Activated effector memory CD4-positive, alpha-beta T cell treated with anti-CD3 and anti-CD28 coated beads, Interleukin-2, amount 50 U/mL, for 16 hours (primary cell): ENCODE measurements around the gene PKP2.

ENCODE experiments used
- DNase-seq: peaks from one replicate; pipeline ENCODE4 v3.0.0-alpha.2; 2020

Gene PKP2

DNA sequence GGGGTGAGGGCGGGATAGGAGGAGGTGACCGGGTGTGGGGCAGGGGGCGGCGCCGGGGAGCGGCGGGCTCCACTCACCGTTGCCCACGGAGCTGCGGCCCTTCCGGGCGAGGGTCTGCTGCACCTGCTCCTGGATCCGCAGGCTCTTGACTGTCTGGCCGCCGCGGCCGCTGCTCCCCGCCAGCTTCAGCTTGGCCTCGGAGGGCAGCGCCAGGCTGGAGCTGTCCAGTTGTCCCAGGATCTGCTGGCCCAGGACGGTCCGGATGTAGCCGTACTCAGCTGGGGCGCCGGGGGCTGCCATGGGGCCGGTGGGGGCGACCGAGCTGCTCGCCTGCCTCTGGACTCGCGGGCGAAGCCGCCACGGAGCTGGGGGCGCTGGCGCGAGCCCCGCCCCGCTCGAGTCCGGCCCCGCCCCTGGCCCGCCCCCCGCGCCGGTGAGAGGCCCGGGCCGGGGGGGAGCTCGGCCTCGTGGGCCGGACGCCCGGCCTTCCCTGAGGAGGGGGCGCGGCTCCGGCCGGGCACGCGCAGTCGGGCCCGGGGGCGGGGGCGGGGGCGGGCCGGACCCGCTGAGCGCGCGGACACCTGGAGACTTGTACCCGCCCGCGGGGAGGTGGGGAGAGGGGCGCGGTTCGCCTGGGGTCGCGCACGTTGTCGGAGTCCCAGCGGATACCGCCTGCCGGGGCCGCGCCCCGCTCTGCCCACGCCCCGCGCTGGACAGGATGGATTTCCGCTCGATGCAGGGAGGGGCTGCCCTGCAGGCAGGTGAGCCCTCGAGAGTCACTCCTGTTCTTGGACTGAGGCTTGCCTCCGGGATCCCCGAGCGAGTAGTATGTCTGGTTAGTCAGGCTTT lies at the start of gene PKP2:
Gene PKP2 (minus strand): TSS at position 346 of the 849 bp plus-strand sequence. CDS start 46 bp downstream, at position 300.
- no peak for DNase-seq

DNA sequence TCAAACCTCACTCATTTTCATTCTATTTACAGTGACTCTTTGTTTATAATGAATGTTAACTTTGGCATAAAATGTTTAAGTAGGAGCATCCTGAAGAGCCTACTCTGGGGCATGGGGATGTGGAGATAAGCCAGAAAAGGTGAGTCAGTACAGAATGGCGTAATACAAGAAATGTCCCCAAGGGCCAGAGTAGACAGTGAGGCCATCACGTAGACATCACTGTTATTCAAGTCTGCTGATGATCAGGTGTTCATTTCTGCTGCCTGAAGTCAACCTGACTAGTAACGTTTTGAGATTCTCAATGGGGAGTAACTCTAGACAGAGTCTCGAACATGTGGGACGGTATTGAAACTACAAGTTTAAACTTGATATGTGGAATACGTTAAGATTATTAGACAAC lies 47.6 kb upstream of the PKP2 start:
- DNase-seq: no peak

DNA sequence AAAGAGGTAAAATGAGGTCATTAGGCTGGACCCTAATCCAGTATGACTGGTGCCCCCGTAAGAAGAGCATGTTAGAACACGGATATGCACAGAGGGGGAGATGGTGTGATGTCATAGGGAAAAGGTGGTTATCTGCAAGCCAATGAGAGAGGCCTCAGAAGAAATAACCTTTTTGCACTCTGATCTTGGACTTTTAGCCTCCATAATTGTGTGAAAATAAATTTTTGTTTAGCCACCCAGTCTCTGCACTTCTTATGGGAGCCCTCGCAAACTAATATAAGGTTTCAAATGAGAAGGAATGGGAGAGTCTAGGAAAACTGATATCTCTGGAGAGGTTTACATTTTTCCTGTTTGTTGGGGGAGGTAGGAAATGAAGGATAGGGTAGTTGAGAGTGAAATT lies 43.2 kb upstream of the PKP2 start:
- no peak for DNase-seq

DNA sequence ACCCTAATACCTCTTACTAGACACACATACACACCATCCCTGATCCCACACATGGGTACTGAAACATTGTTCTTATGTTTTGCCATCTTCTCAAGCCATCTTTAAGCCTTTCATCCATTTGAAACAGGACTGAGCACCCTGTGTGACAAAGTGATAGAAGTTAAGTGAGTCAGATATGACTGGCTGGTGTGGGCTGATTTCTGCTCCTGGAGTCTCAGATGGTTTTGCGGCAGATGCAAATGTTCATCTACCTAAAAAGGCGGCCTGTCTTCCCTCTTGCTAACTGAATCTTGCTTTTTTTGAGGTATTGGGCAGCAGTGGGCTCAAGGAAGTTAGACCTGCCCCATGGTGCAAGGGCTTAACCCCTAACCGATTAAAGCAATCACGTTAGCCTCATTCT lies 30.4 kb upstream of the PKP2 start:
- no peak for DNase-seq

DNA sequence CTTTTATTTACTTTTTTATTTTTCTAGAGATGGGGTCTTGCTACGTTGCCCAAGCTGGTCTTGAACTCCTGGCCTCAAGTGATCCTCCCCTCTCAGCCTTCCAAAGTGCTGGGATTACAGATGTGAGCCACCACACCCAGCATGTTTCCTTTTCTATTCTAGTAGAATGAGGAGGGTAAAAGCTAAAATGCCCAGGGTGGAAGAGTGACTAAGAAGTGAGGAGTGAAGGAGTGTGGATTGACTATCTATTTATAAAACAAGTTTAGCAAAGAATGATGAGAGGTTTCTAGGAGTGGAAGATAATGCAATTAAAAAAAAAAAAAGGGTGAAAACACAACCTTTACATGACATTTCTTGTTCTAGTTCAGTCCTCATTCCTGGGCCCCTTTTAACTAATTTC lies 29.8 kb upstream of the PKP2 start:
- DNase-seq: no peak

DNA sequence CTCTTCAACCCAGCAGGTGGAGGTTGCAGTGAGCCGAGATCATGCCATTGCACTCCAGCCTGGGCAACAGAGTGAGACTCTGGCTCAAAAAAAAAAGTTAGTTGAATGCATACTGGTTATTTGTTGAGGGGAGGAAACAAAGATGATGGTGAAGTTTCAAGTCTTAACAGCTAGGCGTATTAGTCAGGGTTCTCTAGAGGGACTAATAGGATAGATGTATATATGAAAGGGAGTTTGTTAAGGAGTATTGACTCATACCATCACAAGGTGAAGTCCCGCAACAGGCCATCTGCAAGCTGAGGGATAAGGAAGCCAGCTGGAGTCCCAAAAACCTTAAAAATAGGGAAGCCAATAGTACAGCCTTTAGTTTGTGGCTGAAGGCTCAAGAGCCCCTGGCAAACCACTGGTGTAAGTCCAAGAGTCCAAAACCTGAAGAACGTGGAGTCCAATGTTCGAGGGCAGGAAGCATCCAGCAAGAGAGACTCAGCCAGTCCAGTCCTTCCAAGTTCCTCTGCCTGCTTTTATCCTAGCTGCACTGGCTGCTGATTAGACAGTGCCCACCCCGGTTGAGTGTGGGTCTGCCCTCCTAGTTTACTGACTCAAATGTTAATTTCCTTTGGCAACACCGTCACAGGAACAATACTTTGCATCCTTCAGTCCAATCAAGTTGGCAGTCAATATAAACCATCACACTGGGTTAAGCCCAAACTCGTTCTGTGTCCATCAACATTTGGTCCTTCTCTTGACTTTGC lies 26.1 kb upstream of the PKP2 start:
- DNase-seq: no peak

DNA sequence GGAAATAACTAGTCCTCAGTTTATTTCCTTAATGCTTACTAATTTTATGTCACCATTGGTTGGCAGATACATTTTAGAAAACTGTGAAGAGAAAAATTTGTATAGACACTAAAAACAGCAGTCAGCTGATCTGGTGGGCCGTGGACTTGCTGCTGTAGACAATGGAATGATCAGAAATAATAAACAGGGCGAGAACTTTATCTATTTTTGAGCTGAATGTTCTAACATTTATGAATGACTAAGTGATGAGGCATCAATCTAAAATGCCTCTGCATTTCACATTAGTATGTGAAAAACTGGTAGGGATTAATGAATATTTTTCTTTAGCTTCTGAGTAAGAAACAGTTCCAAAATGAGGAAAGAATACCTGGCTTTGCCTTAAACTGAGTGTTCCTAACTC lies 24.8 kb upstream of the PKP2 start:
- DNase-seq: no peak

DNA sequence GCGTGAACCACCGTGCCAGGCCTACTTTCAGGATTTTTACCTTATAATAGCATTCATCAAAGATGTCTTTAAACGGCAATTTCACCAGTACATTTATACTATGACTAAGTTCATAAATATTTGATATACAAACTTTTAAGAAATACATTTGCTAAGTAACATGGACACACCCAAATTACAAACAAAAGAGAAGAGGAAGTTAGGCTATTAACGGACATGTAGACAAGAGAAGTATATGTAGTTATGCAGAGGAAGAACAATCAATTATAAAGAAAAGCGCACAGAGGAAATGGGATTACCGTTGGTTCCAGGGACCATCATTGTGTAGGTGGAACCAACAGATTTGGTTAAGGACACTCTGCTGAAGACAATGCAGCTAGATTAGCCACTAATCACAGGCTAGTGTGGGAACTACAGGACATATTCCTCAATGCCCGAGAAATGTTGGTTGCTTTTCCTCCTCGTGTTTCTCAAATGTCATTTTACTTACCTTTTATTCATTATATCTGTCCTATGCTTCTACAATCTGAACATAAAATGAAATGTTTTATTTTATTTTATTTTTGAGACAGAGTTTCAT lies 24.0 kb upstream of the PKP2 start:
- no peak for DNase-seq

DNA sequence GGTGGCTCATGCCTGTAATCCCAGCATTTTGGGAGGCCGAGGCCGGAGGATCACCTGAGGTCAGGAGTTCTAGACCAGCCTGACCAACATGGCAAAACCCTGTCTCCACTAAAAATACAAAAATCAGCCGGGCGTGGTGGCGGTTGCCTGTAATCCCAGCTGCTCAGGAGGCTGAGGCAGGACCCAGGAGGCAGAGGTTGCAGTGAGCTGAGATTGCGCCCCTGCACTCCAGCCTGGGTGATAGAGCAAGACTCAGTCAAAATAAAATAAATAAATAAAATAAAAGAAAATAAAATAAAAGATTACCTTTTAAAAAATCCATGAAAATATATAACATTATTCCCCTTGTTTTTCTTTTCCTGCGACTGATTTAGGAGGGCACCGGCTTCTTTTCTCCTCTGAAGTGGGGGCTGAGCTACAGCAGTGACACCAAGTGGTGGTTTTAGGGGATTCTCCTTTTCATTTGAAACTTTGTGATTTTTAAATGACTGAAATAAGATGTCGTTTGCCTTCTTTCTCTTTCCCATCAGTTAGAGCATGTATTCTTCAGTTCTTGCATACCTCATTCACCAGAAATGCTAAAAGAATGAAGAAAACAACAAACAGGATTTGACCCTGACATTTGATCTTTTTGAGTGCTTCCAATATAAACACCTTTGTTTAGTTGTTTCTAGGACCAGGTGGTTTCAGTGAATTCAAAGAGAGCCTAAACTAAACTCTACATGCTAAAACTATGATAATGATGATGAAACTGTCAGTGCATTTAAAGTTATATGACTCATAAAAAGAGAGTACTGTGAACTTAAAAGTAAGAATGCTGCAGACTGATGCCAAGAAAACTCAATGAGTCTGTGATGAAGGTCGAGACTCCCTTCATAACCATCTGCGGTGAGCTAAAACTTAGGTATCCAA lies 22.6 kb upstream of the PKP2 start:
- DNase-seq: no peak

DNA sequence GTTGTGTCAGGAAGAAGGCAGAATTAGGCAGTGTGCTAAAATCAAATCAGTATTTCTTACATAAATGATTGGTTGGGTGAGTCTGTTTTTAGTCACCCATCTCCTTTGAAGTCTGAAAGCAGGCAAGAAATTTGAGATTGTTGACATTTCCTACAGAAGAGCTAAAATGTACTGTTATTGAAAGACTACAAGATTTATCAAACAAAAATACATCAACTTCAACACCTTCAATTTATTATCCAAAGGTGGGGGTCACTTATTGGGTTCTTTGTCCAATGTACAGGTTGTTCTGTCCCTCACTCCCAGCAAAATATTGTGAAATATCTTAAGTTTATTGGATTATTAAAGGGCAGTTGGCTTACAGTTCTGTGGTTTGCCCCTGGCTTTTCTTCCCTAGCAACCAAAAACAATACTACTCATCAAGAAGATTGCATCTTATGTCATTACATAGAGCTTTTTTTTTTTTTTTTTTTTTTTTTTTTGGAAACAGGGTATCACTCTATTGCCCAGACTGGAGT lies 20.6 kb upstream of the PKP2 start:
- DNase-seq: no peak

DNA sequence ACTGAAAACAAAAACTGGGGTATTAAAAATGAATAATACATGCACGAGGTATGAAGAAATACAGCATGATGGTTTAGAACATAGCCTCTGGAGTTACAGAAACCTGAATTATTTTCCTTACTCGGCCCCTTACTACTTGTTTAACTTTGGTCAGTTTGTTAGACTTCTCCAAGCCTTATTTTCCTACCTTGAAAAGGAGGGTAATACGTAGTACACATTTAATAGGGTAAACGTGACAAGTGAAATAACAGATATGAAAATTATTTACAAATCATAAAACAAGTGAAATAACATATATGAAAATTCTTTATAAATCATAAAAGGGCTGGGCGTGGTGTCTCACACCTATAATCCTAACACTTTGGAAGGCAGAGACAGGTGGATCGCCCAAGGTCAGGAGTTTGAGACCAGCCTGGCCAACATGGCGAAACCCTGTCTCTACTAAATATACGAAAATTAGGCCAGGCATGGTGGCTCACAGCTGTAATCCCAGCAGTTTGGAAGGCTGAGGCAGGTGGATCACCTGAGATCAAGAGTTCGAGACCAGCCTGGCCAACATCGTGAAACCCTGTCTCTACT lies 11.4 kb upstream of the PKP2 start:
- no peak for DNase-seq

DNA sequence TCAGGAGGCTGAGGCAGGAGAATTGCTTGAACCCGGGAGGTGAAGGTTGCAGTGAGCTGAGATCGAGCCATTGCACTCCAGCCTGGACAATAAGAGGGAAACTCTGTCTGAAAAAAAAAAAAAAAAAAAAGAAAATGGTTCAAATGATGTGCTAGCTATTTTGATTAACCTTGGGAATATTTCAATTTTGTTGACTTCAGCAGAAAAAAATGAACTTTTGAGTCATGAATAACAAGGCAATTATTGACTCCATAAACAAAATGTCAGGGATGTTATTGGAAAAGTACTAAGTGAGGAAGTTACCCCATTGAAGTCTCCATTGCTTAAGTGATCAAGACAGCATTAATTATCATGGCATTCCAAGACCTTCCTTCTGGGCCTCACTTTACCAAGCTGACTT lies 10.6 kb upstream of the PKP2 start:
- no peak for DNase-seq

DNA sequence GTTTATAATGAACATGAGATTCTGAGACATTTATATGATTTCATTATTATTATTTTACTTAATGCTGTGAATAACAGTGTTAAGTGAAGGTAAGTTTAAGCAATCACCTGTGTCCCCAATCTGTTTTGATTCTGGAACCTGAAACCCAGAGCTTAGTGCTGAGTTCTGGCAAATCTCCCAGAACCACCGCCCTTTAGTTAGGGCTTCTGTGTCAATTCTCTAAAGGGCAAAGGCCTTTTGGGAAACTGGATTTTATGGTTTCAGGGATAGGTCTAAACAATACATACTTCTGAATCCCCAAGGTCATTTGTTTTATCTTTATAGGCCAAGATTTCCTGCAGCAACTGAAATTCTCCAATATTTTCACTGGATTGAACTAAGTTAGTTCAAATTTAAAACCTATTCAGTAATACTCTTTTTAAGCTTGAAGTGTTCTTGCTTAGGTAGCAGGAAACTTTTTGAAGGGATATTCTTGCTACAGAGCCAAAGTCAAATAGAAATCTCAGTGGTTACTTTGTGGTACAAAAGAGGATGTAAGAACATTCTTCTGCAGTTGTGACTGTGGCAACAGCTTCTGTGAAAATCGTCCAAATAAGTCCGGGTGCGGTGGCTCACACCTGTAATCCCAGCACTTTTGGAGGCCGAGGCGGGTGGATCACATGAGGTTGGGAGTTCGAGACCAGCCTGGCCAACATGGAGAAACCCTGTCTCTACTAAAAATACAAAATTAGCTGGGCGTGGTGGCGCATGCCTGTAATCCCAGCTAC lies 10.0 kb upstream of the PKP2 start:
- no peak for DNase-seq

DNA sequence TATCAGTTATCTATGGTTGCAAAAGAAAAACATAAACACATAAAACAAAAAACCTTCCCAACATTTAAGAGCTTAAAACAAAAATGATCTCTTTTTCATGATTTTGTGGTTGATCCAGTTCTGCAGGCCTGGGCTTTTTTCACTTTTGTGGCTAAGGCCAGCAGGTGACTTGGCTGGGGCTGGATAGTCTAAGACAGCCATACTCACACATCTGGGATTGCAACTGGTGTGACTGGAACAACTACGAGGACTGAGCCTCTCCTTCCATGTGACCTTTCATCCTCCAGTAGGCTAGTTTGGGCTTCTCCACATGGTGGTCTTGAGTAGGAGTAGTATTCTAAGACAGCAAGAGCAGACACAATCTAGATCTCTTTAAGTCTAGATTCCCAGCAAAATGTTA lies 7.2 kb upstream of the PKP2 start:
- DNase-seq: no peak

DNA sequence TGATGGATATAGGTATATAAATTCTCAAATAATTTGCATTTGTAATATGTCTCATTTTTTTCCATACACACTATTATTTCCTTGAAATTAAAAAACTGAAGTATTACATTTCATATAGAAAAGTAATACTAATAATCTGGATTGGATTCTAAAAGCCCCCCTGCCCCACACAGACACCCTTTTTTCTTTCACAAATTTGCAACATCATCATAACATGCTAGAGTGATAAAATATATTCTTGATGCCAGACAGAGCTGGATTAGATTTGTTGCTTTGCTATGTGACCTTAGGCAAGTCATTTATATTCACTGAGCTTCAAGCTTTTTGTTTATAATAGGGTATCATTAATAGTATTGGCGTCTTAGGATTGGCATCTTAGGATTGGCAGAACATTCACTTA lies 6.7 kb upstream of the PKP2 start:
- DNase-seq: no peak

DNA sequence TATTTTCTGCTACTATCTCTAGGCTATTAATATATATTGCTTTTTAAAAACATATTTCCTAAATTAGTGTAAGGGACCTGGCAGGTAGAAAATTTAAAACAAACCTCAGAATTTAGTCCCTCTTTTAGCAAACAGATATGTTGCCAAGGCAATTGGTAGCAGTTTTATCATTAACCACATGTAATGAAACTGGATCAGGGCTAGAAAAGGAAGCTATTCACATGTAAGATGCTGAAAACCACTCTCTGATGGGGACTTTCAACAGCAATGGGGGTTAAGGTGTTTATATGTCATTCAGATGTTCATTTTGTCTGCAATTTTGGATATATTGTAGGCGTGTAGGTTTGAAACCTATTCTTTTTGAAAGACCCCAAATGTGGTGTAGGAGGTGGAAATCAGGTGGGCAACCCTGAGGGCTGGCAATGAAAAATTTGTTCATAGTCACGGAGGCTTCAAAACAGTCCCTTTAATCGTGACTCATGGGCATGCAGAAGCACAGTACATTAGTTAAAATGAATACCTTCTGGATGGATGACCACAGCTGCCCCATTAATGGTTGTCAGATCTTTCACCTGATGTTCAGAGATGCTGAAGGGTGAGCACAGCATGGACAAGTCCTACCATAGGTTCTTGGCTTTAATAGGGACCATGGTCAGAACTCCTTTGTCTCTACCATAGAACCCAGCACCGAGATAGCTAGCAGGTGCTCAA lies 5.9 kb upstream of the PKP2 start:
- DNase-seq: no peak

DNA sequence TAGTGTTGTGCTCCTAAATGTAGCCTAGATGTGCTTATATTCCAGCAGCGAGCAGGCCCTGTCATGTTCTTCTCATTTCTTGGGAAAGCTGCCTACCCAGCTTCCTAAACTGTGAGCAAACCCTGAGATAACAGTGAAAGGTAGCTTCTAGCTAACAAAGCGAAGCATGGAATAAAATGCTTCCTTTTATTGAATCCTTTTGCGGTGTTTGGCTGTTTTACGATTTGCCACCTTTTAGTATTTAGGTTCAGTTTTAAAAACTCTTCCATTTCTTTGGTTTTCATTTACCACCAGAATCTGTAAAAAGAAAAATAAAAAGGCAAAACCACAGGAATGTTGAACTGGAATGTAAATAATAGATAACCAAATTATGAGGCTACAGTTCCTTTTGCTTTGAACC lies 5.0 kb upstream of the PKP2 start:
- no peak for DNase-seq

DNA sequence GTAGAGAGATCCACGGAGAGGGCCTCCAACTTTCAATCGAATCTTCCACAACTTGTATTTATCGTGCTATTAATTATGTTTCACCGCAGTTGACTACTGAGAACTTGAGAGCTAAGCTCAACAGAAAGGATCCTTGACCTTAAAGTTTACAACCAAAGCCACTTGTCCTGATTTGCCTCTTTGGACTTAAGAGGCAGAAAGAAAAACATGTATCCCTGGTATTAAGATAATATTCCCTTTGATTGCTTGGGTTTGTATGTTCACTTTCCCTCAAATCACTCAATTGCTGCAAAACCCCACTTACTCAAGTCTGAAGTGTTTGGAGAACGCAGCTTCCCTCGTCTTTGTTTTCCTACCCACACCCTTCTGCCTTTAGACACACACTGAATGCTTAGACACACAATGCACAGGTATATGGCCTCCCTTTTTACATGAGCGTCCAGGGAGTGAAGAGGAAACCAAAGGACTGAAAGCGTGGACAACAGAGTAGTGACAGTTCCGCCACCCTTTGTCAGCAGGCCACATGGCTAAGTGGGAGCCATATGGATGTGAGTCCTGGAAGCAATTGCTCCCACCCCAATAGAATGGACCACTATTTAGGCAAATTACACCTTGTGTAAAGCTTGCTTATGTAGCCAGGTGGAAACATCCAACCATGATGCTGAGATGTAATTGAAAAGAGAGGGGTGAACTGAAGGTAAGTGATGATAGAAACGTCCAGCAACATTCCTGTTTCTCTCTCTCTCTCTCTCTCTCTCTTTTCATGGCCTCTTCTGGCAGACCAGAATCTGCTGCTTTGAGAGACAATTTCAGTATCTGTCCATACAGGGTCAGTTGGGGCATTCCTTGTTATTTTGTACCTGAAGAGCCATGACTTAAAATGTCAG lies 1.4 kb upstream of the PKP2 start:
- DNase-seq: no peak

DNA sequence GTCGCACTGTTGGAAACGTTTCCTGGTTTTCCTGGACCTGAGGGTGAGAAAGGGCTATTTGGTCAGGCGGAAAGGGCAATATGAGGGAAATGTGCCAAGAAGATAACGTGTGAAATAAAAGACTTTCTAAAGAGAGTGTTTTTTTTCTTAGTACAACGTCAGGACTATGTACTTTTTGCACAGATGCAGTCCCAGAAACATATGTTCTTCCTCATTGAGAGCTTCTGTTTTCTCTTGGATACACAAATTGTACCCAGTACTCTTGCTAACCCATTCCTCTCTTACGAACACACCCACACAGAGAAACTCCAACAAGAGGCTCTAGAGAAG lies 669 bp upstream of the PKP2 start:
- no peak for DNase-seq
